ENCODE results near the gene LDLRAD2. TPM values are rescaled to one million over a fixed set of nuclear protein-coding genes. Genes with fewer than 3 reads are reported as not detected.

Gene LDLRAD2
- total RNA-seq, 1 experiment from 2014 or later = 1.0 TPM

GRCh38 chr1:21865609-21865942, 53.5 kb downstream of the LDLRAD2 start:
- peak overlapping the region; percentile 21 for H3K18ac ChIP-seq (ENCODE audit: insufficient read length, low read depth, low read length)
- no peak overlapping the region for H3T11ph ChIP-seq (ENCODE audit: low read length)
- no peak overlapping the region for H3K23ac ChIP-seq (ENCODE audit: insufficient read length, low read depth, low read length)
- H4K8ac ChIP-seq (replicated peaks; ENCODE audit: insufficient read length, low read depth, low read length) = no peak overlapping the region
- peaks cover 2% of the 10 kb centered on the region for H4K20me1 ChIP-seq (ENCODE audit: control insufficient read depth, insufficient read depth, insufficient read length)
- no peak overlapping the region for H2AK5ac ChIP-seq (ENCODE audit: insufficient read length, low read length)
- no CpG with 5 or more reads among the region's 7 CpGs for WGBS (ENCODE audit: extremely low coverage, insufficient read length, low lambda C conversion rate)
- H2BK15ac ChIP-seq (ENCODE audit: low read depth, low read length) = no peak overlapping the region
- H3K4me1 ChIP-seq (ENCODE audit: insufficient read depth, low read length) = peaks cover 7% of the 10 kb centered on the region; the same call in 1 of the 2 replicates
- no peak overlapping the region for H2BK12ac ChIP-seq (ENCODE audit: insufficient read length, low read depth, low read length)
- H3K9ac ChIP-seq (ENCODE audit: extremely low read depth, insufficient read length, low read length) = no peak overlapping the region
- no peaks in the 10 kb centered on the region for H3K9me3 ChIP-seq (ENCODE audit: control insufficient read depth, low read depth, low read length)
- Mint-ChIP-seq H3K9me3 (no peaks in the 10 kb centered on the region), H3K27me3 (ENCODE audit: low read depth) (no peaks in the 10 kb centered on the region), H3K4me3 (no peak overlapping the region), H3K36me3 (ENCODE audit: insufficient read depth in 1 of 3, low read depth in 3 of 3) (peaks cover 29 to 51% (median 40%) of the 10 kb centered on the region in 3 experiments; a peak in 6 of 7 replicates), H3K4me1 (peaks cover 17 to 25% of the 10 kb centered on the region in 2 experiments), H3K27ac (peak overlapping the region in 1 of 3 experiments; percentile 79; a peak in 2 of 7 replicates)
- TF ChIP-seq CTCF (conservative IDR thresholded peaks at IDR 0.05) = no peak
- no peak overlapping the region for H2BK20ac ChIP-seq (ENCODE audit: low read depth, low read length, poor library complexity, severe bottlenecking)
- H2BK120ac ChIP-seq (ENCODE audit: low read depth, low read length, poor library complexity, severe bottlenecking) = no peak overlapping the region
- no peak overlapping the region for H2BK5ac ChIP-seq (ENCODE audit: insufficient read length, low read length)
- H3K23me2 ChIP-seq (ENCODE audit: insufficient read length, low read depth, low read length, poor library complexity, severe bottlenecking) = no peaks in the 10 kb centered on the region
- H3K4me2 ChIP-seq (ENCODE audit: insufficient read depth, insufficient read length, low read length) = no peak overlapping the region
- no peaks in the 10 kb centered on the region for H3K79me2 ChIP-seq (ENCODE audit: insufficient read depth, low read length)
- H3K14ac ChIP-seq (ENCODE audit: insufficient read depth, low read length) = peak overlapping the region; percentile 28; the same call in 1 of the 2 replicates
- no peak overlapping the region for H2AFZ ChIP-seq (ENCODE audit: low read length)
- no peaks in the 10 kb centered on the region for H3K79me1 ChIP-seq (ENCODE audit: insufficient read depth, low read depth, low read length, poor library complexity, severe bottlenecking)
- no peak overlapping the region for H3K4ac ChIP-seq (ENCODE audit: low read depth, low read length)
- no peak for DNase-seq
- H3K27ac ChIP-seq (ENCODE audit: insufficient read length, low read depth, low read length) = no peak overlapping the region
- no peak overlapping the region for H3K56ac ChIP-seq (ENCODE audit: insufficient read length, low read depth, low read length)
- no peaks in the 10 kb centered on the region for H3K27me3 ChIP-seq (ENCODE audit: insufficient read depth, low read length)
- H4K91ac ChIP-seq (ENCODE audit: insufficient read length, low read depth, low read length) = no peak overlapping the region
- H4K5ac ChIP-seq (ENCODE audit: insufficient read length, low read depth, low read length) = no peak overlapping the region
